Heart left ventricle (tissue), 16 donors: ENCODE data around the gene ZNF618. TPM values are rescaled to one million over a fixed set of nuclear protein-coding genes. Genes with fewer than 3 reads are reported as not detected.

ENCODE experiments used
- ATAC-seq, 4 donors: fragments of 200-7000 bp; cut with Tn5 transposase; one replicate each; pipeline ENCODE4 v1.9.1; 2020 to 2022; ENCODE audit warnings: moderate library complexity in 4 of 4, mild to moderate bottlenecking in 3 of 4, moderate number of reproducible peaks in 1 of 4
- DNase-seq, 5 donors: peaks; one replicate each; pipeline ENCODE4 v3.0.0-alpha.2; 2020
- H3K27ac ChIP-seq, 12 donors: fragments of 200-600 bp; sonication (generic) in 4 of 12; one replicate each; pipeline versions ENCODE4 v1.5.0 to v1.8.0; 2016 to 2022; ENCODE audit warnings: mild to moderate bottlenecking in 2 of 12
- H3K27me3 ChIP-seq, 9 donors: fragments of 200-600 bp; sonication (generic) in 2 of 9; one replicate each; pipeline versions ENCODE4 v1.5.1 to v1.8.0; 2016 to 2022; ENCODE audit warnings: mild to moderate bottlenecking in 3 of 9
- H3K36me3 ChIP-seq, 9 donors: fragments of 200-600 bp; sonication (generic) in 2 of 9; one replicate each; pipeline versions ENCODE4 v1.5.0 to v1.8.0; 2018 to 2022; ENCODE audit warnings: mild to moderate bottlenecking in 2 of 9
- H3K4me1 ChIP-seq, 12 donors: fragments of 200-600 bp; sonication (generic) in 4 of 12; one replicate each; pipeline versions ENCODE4 v1.5.0 to v1.8.0; 2016 to 2022; ENCODE audit warnings: mild to moderate bottlenecking in 3 of 12
- H3K4me3 ChIP-seq, 12 donors: fragments of 200-600 bp; sonication (generic) in 4 of 12; one replicate each; pipeline versions ENCODE4 v1.5.0 to v1.8.0; 2017 to 2022; ENCODE audit warnings: mild to moderate bottlenecking in 9 of 12, moderate library complexity in 4 of 12
- H3K9me3 ChIP-seq, 12 donors: fragments of 200-600 bp; sonication (generic) in 4 of 12; one replicate each; pipeline versions ENCODE4 v1.5.0 to v1.8.0; 2016 to 2022; ENCODE audit warnings: mild to moderate bottlenecking in 1 of 12
- POLR2A ChIP-seq, 2 donors: fragments of 450-650 bp; IDR thresholded peaks; one replicate each; pipeline ENCODE4 v1.6.1; 2017; ENCODE audit warnings: antibody characterized with exemption in 2 of 2, mild to moderate bottlenecking in 2 of 2, moderate library complexity in 2 of 2
- WGBS, 4 donors: extraction: QIAGEN DNeasy Blood & Tissue Kit in 2 of 4; methylation state at CpG; one replicate each; pipeline versions ENCODE4 v1.1.5 to v1.1.7; 2013 to 2018; 5-methylcytosine and 5-hydroxymethylcytosine counted together
- intact Hi-C, 10 donors: fragments of 100-400 bp; cut with DNase I; formaldehyde crosslinking; loops; one replicate each; pipeline versions ENCODE4 v1.11.1 to v1.14.2; 2022
- long read RNA-seq, 3 donors: library from polyadenylated mRNA; unstranded; transcript quantifications; one replicate each; pipeline ENCODE4 v2.0.0, GENCODE V29; 2020 to 2021
- polyA plus RNA-seq, 2 donors: library from polyadenylated mRNA; stranded (reverse); fragments of 200-250 nt; gene quantifications; one replicate each; pipeline ENCODE4 v1.2.3, GENCODE V29; 2013
- total RNA-seq, 9 donors: library from RNA; depleted of rRNA in 2 of 9; stranded (reverse); fragments of >200 nt in 2 of 9; fragmentation: NEBNext Ultra II Directional in 3 of 9; extraction: Animal tissue kit (Norgen Biotek cat#: 25700) in 3 of 9; gene quantifications; one replicate each; pipeline versions ENCODE4 v1.1.0 to v1.2.4, GENCODE V29; 2016 to 2023
- TF ChIP-seq, protein P1 (sequence below), 12 donors: fragments of 200-600 bp; sonication (generic) in 4 of 12; IDR thresholded peaks; one replicate each; pipeline versions ENCODE4 v1.5.0 to v1.8.0; 2018 to 2022; ENCODE audit warnings: antibody characterized with exemption in 12 of 12, mild to moderate bottlenecking in 5 of 12
- donor health status: ischemic (EF 13 %, LVEDD 7.1; RV severe dilation, severe dysfunction).
- donor health status: healthy with polysubstance abuse.
- donor health status: DM: no; HTN: yes; CAD: no.
- donor health status: DM: no; HTN: no; CAD: no.
- donor health status: ischemic (EF 25% LVEDD 6.9; RV normal size, moderate dysfunction).
- donor health status: ischemic (EF 25% LVEDD 5.7; RV mildly dilated, moderate dysfunction).
- donor health status: healthy.
- donor health status: DM: yes; HTN: yes; CAD: no.
- donor health status: ischemic (EF 35%, LVEDD 5.7; RV mildly dilated, moderate dysfunction).
- donor health status: nonischemic (EF 11% LVEDD 7.7; RV severe dilation, severe dysfunction).
- donor health status: DM: yes; HTN: yes; CAD: no.
- donor health status: PGD.
- donor health status: ischemic (EF 29% LVEDD 5.4; RV normal size, mild dysfunction).
- donor health status: nonischemic (EF 23%, LVEDD 6.1; RV moderate dilation, normal function).

ZNF618 gene, protein sequence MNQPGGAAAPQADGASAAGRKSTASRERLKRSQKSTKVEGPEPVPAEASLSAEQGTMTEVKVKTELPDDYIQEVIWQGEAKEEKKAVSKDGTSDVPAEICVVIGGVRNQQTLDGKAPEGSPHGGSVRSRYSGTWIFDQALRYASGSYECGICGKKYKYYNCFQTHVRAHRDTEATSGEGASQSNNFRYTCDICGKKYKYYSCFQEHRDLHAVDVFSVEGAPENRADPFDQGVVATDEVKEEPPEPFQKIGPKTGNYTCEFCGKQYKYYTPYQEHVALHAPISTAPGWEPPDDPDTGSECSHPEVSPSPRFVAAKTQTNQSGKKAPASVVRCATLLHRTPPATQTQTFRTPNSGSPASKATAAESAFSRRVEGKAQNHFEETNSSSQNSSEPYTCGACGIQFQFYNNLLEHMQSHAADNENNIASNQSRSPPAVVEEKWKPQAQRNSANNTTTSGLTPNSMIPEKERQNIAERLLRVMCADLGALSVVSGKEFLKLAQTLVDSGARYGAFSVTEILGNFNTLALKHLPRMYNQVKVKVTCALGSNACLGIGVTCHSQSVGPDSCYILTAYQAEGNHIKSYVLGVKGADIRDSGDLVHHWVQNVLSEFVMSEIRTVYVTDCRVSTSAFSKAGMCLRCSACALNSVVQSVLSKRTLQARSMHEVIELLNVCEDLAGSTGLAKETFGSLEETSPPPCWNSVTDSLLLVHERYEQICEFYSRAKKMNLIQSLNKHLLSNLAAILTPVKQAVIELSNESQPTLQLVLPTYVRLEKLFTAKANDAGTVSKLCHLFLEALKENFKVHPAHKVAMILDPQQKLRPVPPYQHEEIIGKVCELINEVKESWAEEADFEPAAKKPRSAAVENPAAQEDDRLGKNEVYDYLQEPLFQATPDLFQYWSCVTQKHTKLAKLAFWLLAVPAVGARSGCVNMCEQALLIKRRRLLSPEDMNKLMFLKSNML
- total RNA-seq = 1 to 10 TPM in 8 of 9 donors, under 1 TPM in 1; 0.81 to 4.2 (median 2.0) TPM
- polyA plus RNA-seq = 1 to 10 TPM in 1 of 2 donors, under 1 TPM in 1; 0.95 to 1.0 TPM
- long read RNA-seq, donor 1, partial matches to known transcripts = 0 of 2 reads
- long read RNA-seq, donor 1, other reads (novel, unspliced or antisense) = 2 of 2 reads
- long read RNA-seq, donor 2, partial matches to known transcripts = 1 of 2 reads
- long read RNA-seq, donor 2, other reads (novel, unspliced or antisense) = 1 of 2 reads
- long read RNA-seq, donor 3, partial matches to known transcripts = 0 of 3 reads
- long read RNA-seq, donor 3, other reads (novel, unspliced or antisense) = 3 of 3 reads

DNA sequence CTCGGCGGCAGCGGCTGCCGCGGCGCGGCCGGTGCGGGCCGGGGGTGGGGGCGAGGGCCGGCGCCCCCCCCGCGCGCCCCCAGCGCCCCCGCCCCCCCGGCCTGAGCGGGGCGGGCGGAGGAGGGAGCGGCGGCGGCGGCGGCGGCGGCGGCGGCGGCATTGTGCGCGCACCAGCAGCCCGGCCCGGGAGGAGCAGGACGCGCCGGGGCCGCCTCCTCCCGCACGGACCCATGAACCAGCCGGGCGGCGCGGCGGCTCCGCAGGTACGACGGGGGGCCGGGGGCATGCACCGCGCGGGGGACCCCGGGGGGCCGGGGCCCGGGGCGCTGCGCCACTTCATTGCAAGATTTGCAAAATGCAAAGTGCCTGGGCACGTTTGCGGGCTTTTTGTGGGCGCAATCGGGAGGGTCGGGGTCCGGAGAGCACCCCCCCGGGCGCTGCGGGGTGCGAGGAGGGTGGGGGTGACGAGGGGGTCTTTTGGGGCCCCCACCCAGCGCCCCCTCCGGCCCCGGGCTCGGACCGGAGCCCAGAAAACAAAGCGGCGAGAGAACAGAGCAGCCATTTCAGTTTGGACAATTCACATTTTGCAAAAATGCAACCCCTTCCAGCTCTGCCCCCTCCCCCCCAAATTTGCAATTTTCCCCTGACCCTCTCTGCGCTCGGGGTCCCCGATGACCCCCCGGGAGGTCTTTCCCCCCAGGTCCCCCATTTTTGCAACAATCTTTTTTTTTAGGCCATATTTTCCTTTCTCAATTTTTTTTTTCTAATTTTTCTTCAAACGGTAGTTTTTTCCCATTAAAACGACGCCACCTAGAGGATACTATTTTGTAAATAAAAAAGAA is at the start of gene ZNF618:
TSS of gene ZNF618 (plus strand) at position 159 of the 842 bp plus-strand sequence. CDS start at position 231, 72 bp downstream.
- Histone ChIP-seq H3K27me3 (no peaks in the 10 kb centered on the region), H3K36me3 (no peaks in the 10 kb centered on the region), H3K4me3 (peak within 1 kb of the TSS; percentile 71 to 97 (median 84)), H3K9me3 (no peaks in the 10 kb centered on the region), H3K4me1 (peaks cover 0 to 37% (median 7%) of the 10 kb centered on the region in 12 donors), H3K27ac (peak within 1 kb of the TSS in 10 of 12 donors; percentile 39 to 86 (median 66))
- 0 to 1% (median 1%) methylated on average over 13 to 84 of the region's 84 CpGs for WGBS, 4 donors
- intact Hi-C loops = loop anchor here in 5 of 10 donors (2.0 to 10.0 kb wide), 6 partner anchors 69 to 192 kb away; no protein-coding TSS in a partner anchor
- peak; percentile 24 to 73 (median 44) for DNase-seq
- no peak for TF ChIP-seq POLR2A (IDR thresholded peaks at IDR 0.05)
- TF ChIP-seq, protein P1, sequence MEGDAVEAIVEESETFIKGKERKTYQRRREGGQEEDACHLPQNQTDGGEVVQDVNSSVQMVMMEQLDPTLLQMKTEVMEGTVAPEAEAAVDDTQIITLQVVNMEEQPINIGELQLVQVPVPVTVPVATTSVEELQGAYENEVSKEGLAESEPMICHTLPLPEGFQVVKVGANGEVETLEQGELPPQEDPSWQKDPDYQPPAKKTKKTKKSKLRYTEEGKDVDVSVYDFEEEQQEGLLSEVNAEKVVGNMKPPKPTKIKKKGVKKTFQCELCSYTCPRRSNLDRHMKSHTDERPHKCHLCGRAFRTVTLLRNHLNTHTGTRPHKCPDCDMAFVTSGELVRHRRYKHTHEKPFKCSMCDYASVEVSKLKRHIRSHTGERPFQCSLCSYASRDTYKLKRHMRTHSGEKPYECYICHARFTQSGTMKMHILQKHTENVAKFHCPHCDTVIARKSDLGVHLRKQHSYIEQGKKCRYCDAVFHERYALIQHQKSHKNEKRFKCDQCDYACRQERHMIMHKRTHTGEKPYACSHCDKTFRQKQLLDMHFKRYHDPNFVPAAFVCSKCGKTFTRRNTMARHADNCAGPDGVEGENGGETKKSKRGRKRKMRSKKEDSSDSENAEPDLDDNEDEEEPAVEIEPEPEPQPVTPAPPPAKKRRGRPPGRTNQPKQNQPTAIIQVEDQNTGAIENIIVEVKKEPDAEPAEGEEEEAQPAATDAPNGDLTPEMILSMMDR (IDR thresholded peaks at IDR 0.05) = peak; percentile 17 to 59 (median 38)
- peak in 3 of 4 donors; percentile 32 to 83 (median 64) for ATAC-seq

DNA sequence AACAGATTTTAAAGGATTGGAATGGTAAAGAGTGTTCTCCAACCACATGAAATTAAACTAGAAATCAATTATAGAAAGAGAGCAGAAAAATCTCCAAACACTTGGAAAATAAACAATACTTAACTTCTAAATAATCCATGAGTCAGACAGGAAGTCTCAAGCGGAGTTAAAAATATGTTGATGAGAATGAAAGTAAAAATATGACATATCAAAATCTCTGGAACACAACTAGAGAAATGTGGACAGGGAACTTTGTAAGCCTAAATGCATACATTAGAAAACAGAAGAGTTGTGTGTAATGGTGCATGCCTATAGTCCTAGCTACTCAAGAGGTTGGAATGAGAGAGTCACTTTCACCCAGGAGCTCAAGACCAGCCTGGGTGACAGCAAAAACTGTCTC is 47.9 kb upstream of the ZNF618 start:
- H3K4me3 ChIP-seq = no peak overlapping the region
- 31 to 57% (median 40%) methylated on average over 1 of the region's 1 CpG for WGBS, 4 donors
- DNase-seq (no peak), ATAC-seq (no peak)
- peaks cover 0 to 32% (median 14%) of the 10 kb centered on the region in 12 donors for H3K9me3 ChIP-seq
- intact Hi-C loops = no loop called here
- no peaks in the 10 kb centered on the region for H3K27me3 ChIP-seq
- H3K4me1 ChIP-seq = peaks cover 0 to 7% (median 0%) of the 10 kb centered on the region in 12 donors
- H3K27ac ChIP-seq = peak overlapping the region in 2 of 12 donors; percentile 27 to 28
- no peaks in the 10 kb centered on the region for H3K36me3 ChIP-seq
- no peak for TF ChIP-seq POLR2A (IDR thresholded peaks at IDR 0.05)
- TF ChIP-seq, protein P1 (IDR thresholded peaks at IDR 0.05) = no peak

DNA sequence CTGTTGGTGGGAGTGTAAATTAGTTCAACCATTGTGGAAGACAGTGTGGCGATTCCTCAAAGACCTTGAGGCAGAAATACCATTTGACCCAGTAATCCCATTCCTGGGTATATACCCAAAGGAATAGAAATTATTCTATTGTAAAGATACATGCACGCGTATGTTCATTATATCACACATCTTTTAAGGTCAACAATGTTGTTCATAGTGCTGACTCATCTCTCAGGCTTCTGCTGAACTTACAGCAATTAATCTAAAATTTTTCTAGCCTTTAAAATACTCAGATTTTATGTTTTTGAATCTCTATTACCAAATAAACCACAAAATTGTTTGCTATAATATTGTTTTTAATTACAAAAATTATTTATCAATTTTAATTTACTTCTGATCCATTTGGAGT is 38.8 kb upstream of the ZNF618 start:
- intact Hi-C loops = no loop called here
- Histone ChIP-seq H3K4me1 (no peaks in the 10 kb centered on the region), H3K27me3 (no peaks in the 10 kb centered on the region), H3K36me3 (no peaks in the 10 kb centered on the region), H3K27ac (no peak overlapping the region), H3K9me3 (peaks cover 0 to 21% (median 10%) of the 10 kb centered on the region in 12 donors), H3K4me3 (no peak overlapping the region)
- no peak for TF ChIP-seq POLR2A (IDR thresholded peaks at IDR 0.05)
- TF ChIP-seq, protein P1 (IDR thresholded peaks at IDR 0.05) = no peak
- 80 to 94% (median 91%) methylated on average over 3 of the region's 3 CpGs for WGBS, 4 donors
- DNase-seq (no peak), ATAC-seq (no peak)
